ENCODE measurements around the gene HECTD3.
"Not testable (repeated sequence)": the region's sequence is repeated elsewhere in the genome, so short reads cannot be mapped to it uniquely, and the experiment has no call there.

Gene HECTD3

GRCh38 chr1:44988531-44989156 lies 22.5 kb downstream of the HECTD3 start:
- DNase-seq (ENCODE audit: low read depth), result no peak

- DNase-seq (ENCODE audit: low read depth), result no peak
Observed at GRCh38 chr1:44985747-44986359, 25.3 kb downstream of the HECTD3 start.

- not testable (repeated sequence) for DNase-seq (ENCODE audit: low read depth)
Observed at GRCh38 chr1:44977372-44977771, 33.8 kb downstream of the HECTD3 start.

- DNase-seq (ENCODE audit: low read depth), result no peak
Observed at GRCh38 chr1:44976252-44976651, 34.9 kb downstream of the HECTD3 start.

GRCh38 chr1:44973645-44974044 lies 37.5 kb downstream of the HECTD3 start:
- no peak for DNase-seq (ENCODE audit: low read depth)

GRCh38 chr1:44970317-44970716 lies 40.8 kb downstream of the HECTD3 start:
- no peak for DNase-seq (ENCODE audit: low read depth)

GRCh38 chr1:44964396-44964795 lies 46.7 kb downstream of the HECTD3 start:
- no peak for DNase-seq (ENCODE audit: low read depth)

GRCh38 chr1:44962729-44963128 lies 48.4 kb downstream of the HECTD3 start:
- no peak for DNase-seq (ENCODE audit: low read depth)

- DNase-seq (ENCODE audit: low read depth), result not testable (repeated sequence)
Observed at GRCh38 chr1:44962022-44962421, 49.1 kb downstream of the HECTD3 start.

- DNase-seq (ENCODE audit: low read depth), result not testable (repeated sequence)
Observed at GRCh38 chr1:44957566-44957965, 53.6 kb downstream of the HECTD3 start.

GRCh38 chr1:44956077-44956476 lies 55.0 kb downstream of the HECTD3 start:
- not testable (repeated sequence) for DNase-seq (ENCODE audit: low read depth)

Measured in activated T-helper 9 cell treated with anti-CD3 and anti-CD28 coated beads, Interleukin-2, amount 50 U/mL, for 16 hours (primary cell).